SK-N-SH (cell line): ENCODE measurements around the gene CALN1.

Source experiments
- CTCF ChIP-seq: fragments of 200-600 bp; sonication (generic); IDR thresholded peaks from 2 replicates; pipeline ENCODE4 v1.6.1; 2017; ENCODE audit warnings: antibody characterized with exemption, mild to moderate bottlenecking, moderate library complexity
- EP300 ChIP-seq, 2 experiments: IDR thresholded peaks; 2 replicates each; pipeline versions ENCODE4 v1.4.0 to v1.6.1; 2012; ENCODE audit warnings: borderline replicate concordance in 1 of 2, low read depth in 1 of 2, low read length in 1 of 2
- GABPA ChIP-seq: IDR thresholded peaks from 2 replicates; pipeline ENCODE4 v1.4.0; 2012; ENCODE audit warnings: low read depth, mild to moderate bottlenecking
- NRF1 ChIP-seq: IDR thresholded peaks from 2 replicates; pipeline ENCODE4 v1.6.1; 2012; ENCODE audit warnings: low read depth, mild to moderate bottlenecking, low read length
- POLR2AphosphoS5 ChIP-seq: IDR thresholded peaks from 2 replicates; pipeline ENCODE4 v1.6.1; 2012; ENCODE audit warnings: low read depth, low read length
- RCOR1 ChIP-seq: fragments of 150-350 bp; IDR thresholded peaks from 2 replicates; pipeline ENCODE4 v1.6.1; 2017; ENCODE audit warnings: antibody characterized with exemption, low read length
- RFX5 ChIP-seq: IDR thresholded peaks from 2 replicates; pipeline ENCODE4 v1.6.1; 2012; ENCODE audit warnings: mild to moderate bottlenecking, improper control_type of control experiment, low read length
- SIN3A ChIP-seq: IDR thresholded peaks from 2 replicates; pipeline ENCODE4 v1.6.1; 2012; ENCODE audit warnings: low read depth, mild to moderate bottlenecking, low read length, moderate library complexity, borderline replicate concordance
- TF ChIP-seq, protein P1 (sequence below): fragments of 150-350 bp; IDR thresholded peaks from 2 replicates; pipeline ENCODE4 v1.6.1; 2017; ENCODE audit warnings: antibody characterized with exemption, low read length, low read depth, borderline replicate concordance
- TF ChIP-seq, protein P2 (sequence below): IDR thresholded peaks from 2 replicates; pipeline ENCODE4 v1.4.0; 2012; ENCODE audit warnings: low read depth

- TF ChIP-seq RFX5 (no peak), CTCF (no peak), GABPA (no peak), POLR2AphosphoS5 (no peak), NRF1 (no peak), SIN3A (no peak), EP300 (IDR thresholded peaks at IDR 0.05; ENCODE audit: borderline replicate concordance in 1 of 2, low read depth in 1 of 2, low read length in 1 of 2) (no peak), RCOR1 (no peak)
- TF ChIP-seq, protein P1, sequence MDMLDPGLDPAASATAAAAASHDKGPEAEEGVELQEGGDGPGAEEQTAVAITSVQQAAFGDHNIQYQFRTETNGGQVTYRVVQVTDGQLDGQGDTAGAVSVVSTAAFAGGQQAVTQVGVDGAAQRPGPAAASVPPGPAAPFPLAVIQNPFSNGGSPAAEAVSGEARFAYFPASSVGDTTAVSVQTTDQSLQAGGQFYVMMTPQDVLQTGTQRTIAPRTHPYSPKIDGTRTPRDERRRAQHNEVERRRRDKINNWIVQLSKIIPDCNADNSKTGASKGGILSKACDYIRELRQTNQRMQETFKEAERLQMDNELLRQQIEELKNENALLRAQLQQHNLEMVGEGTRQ, result no peak
- TF ChIP-seq, protein P2, sequence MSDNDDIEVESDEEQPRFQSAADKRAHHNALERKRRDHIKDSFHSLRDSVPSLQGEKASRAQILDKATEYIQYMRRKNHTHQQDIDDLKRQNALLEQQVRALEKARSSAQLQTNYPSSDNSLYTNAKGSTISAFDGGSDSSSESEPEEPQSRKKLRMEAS, result no peak
Measured at GRCh38 chr7:72118366-72118765, 293.8 kb downstream of the CALN1 start.
